Hematopoietic multipotent progenitor cell treated with erythropoietin and hydrocortisone succinate and interleukin-3 and kit ligand, for 17 days (in vitro differentiated cells): ENCODE measurements around the gene GSTP1.
A peak's percentile ranks its signal among the peaks of the same experiment; 100 is the strongest.
"Not testable (repeated sequence)": the region's sequence is repeated elsewhere in the genome, so short reads cannot be mapped to it uniquely, and the experiment has no call there.

Experiments
- DNase-seq: peaks from one replicate; pipeline ENCODE4 v3.0.0-alpha.2; 2015; ENCODE audit warnings: low spot score

GSTP1 gene

GRCh38 chr11:67563705-67564114 is 19.9 kb upstream of the GSTP1 start:
- DNase-seq: not testable (repeated sequence)

DNA sequence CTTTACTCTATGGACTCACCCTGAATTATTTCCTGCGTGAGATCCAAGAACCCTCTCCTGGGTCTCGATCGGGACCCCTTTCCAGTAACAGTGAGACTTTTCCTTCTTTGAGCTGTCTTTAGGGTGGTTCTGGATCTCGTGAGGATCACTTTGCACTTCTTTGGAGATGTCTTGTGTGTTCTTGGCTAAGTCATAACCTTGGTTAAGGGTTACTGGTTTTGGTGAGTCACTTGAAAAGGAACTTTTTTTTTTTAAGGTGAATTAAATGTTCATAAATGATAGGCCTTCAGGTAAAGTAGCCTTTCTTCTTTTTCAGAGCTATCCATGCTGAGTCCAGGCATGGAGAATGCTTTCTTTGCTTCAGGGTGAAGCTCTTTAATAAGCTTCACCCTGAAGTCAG is 19.4 kb upstream of the GSTP1 start:
- no peak for DNase-seq

- no peak for DNase-seq
These were observed 12.2 kb upstream of the GSTP1 start for GRCh38 chr11:67571443-67571842.

DNA sequence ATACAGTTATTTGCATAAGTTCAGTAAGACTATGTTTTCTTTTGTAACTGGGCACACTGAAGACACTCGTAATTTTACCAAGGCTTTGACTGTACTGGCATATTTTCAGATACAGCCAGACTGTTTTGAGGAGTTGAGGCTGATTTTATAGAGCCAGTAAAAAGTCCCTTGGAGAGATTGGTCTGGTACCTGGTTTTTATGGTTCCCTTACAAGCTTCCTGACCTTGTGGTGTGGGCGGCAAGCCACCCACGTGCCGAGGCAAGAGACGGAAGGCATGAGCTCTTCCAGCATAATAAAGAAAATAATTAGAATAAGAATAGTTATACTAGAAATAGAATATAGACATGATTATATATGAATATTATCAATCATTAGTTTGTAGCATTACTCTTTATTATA is 11.3 kb upstream of the GSTP1 start:
- no peak for DNase-seq

GRCh38 chr11:67572747-67573419 is 10.7 kb upstream of the GSTP1 start:
- peak; percentile 29 for DNase-seq

GRCh38 chr11:67574938-67575337 is 8.7 kb upstream of the GSTP1 start:
- DNase-seq: no peak

DNA sequence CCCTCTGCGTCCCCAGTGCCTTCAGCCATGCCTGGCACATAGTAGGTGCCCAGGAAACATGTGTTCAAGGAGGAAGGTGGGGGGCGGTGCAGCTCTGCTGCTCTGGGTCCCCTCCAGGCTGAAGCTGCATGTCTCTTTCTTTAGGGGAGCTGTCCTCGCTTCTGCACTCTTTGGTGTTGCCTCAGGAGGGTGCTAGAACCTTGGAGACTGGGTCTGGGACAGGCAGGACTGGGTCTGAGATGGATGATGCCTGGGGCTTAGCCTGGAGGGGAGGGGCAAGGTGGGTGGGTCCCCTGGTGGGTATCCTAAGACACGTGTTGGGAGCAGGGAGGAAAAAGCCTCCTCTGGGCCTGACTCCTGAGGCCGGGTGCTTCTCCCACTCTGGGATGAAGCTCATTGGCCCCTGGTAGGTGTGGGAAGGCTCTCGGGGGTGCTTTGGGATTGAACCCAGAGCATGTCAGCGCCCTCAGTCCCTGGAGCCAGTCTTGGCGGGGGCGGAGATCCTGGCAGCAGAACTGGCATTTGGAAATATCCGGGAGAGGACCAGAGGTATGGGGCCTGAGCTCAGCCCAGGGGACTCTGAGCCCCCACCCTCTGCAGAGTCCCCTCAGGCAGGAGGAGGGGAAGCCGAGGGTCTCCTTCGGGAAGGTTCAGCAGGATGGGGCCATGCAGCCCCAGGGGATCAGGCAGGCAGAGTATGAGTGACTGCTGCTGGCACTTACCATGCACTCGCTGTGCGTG is 6.7 kb upstream of the GSTP1 start:
- DNase-seq: no peak

DNA sequence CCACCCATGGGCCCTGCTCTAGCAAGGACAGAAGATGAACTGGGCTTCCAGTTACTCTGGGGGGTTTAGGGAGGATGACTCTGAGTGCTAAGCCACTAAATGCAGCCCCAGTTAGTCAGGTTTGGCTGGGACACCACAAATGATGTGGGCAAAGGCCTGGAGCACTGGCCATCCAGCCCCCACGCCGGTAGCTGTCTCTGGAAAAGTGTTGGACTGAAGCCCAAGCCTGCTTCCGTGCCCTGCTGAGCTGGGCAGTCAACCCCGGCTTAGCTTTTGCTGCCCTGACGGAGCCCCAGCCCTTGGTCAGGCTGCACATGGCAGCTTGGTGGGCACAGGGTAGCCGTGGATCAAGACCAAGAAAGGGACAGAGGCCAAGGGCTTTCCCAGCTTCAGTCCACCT is 5.7 kb upstream of the GSTP1 start:
- no peak for DNase-seq

- DNase-seq: no peak
These were observed 2.1 kb upstream of the GSTP1 start for GRCh38 chr11:67581469-67581868.

- no peak for DNase-seq
These were observed 1.6 kb upstream of the GSTP1 start for GRCh38 chr11:67582011-67582410.

DNA sequence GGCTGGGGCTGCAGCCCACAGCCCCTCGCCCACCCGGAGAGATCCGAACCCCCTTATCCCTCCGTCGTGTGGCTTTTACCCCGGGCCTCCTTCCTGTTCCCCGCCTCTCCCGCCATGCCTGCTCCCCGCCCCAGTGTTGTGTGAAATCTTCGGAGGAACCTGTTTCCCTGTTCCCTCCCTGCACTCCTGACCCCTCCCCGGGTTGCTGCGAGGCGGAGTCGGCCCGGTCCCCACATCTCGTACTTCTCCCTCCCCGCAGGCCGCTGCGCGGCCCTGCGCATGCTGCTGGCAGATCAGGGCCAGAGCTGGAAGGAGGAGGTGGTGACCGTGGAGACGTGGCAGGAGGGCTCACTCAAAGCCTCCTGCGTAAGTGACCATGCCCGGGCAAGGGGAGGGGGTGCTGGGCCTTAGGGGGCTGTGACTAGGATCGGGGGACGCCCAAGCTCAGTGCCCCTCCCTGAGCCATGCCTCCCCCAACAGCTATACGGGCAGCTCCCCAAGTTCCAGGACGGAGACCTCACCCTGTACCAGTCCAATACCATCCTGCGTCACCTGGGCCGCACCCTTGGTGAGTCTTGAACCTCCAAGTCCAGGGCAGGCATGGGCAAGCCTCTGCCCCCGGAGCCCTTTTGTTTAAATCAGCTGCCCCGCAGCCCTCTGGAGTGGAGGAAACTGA is 731 bp downstream of the GSTP1 start:
- no peak for DNase-seq

- no peak for DNase-seq
These were observed 1.6 kb downstream of the GSTP1 start for GRCh38 chr11:67584881-67585873.

GRCh38 chr11:67585911-67586310 is 2.3 kb downstream of the GSTP1 start:
- DNase-seq: no peak

GRCh38 chr11:67586568-67587250 is 3.1 kb downstream of the GSTP1 start:
- DNase-seq: no peak

DNA sequence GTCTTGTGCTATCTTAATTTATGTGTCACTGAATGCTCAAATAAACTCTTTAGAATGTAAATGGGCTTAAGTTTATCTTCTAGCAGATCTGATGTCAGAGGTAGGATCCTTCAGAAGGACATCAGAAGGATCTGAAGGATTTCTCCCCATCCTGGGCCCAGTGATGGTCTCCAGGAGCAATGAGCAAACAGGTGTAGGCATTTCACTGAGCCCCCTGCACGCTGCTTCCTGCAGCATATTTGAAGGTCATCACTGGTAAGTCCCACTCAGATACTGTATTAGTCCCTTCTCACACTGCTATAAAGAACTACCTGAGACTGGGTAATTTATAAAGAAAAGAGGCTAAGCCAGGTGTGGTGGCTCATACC is 4.5 kb downstream of the GSTP1 start:
- no peak for DNase-seq

GRCh38 chr11:67588899-67589415 is 5.3 kb downstream of the GSTP1 start:
- DNase-seq: not testable (repeated sequence)

- DNase-seq: no peak
These were observed 9.4 kb downstream of the GSTP1 start for GRCh38 chr11:67592880-67593564.

GRCh38 chr11:67593565-67593905 is 9.9 kb downstream of the GSTP1 start:
- no peak for DNase-seq

- DNase-seq: no peak
These were observed 10.9 kb downstream of the GSTP1 start for GRCh38 chr11:67594480-67594879.

GRCh38 chr11:67596753-67597300 is 13.2 kb downstream of the GSTP1 start:
- DNase-seq: no peak
